Tibial nerve (tissue), 4 donors: ENCODE results near the gene CLIC2. TPM values are rescaled to one million over a fixed set of nuclear protein-coding genes. Genes with fewer than 3 reads are reported as not detected.

Source experiments
- DNase-seq, 2 donors: peaks; one replicate each; pipeline ENCODE4 v3.0.0-alpha.2; 2019; ENCODE audit warnings: low spot score in 2 of 2
- H3K27ac ChIP-seq, 4 donors: fragments of 200-600 bp; sonication (generic) in 3 of 4; one replicate each; pipeline ENCODE4 v1.5.1; 2017 to 2019; ENCODE audit warnings: mild to moderate bottlenecking in 1 of 4
- H3K27me3 ChIP-seq, 2 donors: fragments of 200-600 bp; sonication (generic) in 1 of 2; one replicate each; pipeline versions ENCODE4 v1.5.1 to v1.6.0; 2017 to 2019
- H3K36me3 ChIP-seq, 3 donors: fragments of 200-600 bp; sonication (generic); one replicate each; pipeline ENCODE4 v1.5.1; 2018 to 2019
- H3K4me1 ChIP-seq, 4 donors: fragments of 200-600 bp; sonication (generic) in 3 of 4; one replicate each; pipeline ENCODE4 v1.5.1; 2017 to 2019
- H3K4me3 ChIP-seq, 4 donors: fragments of 200-600 bp; sonication (generic) in 3 of 4; one replicate each; pipeline ENCODE4 v1.5.1; 2017 to 2019; ENCODE audit warnings: mild to moderate bottlenecking in 1 of 4, moderate library complexity in 1 of 4
- H3K9me3 ChIP-seq, 4 donors: fragments of 200-600 bp; sonication (generic) in 3 of 4; one replicate each; pipeline ENCODE4 v1.5.1; 2017 to 2019
- EP300 ChIP-seq, 2 donors: sonication (generic); formaldehyde crosslinking; IDR thresholded peaks; one replicate each; pipeline ENCODE4 v1.6.1; 2017; ENCODE audit warnings: antibody characterized with exemption in 2 of 2, mild to moderate bottlenecking in 1 of 2
- POLR2A ChIP-seq, 2 donors: fragments of 450-650 bp; IDR thresholded peaks; one replicate each; pipeline ENCODE4 v1.6.1; 2017; ENCODE audit warnings: antibody characterized with exemption in 2 of 2, mild to moderate bottlenecking in 2 of 2, moderate library complexity in 2 of 2
- WGBS, 2 donors: methylation state at CpG; one replicate each; pipeline ENCODE4 v1.1.5; 2018; 5-methylcytosine and 5-hydroxymethylcytosine counted together
- small RNA-seq: library from RNA; depleted of rRNA; stranded (forward); fragments of <200 nt; gene quantifications from one replicate; pipeline ENCODE3, GENCODE V24; 2016
- total RNA-seq, 4 donors: library from RNA; depleted of rRNA; stranded (reverse); fragments of >200 nt; gene quantifications; one replicate each; pipeline ENCODE4 v1.1.0, GENCODE V29; 2016
- TF ChIP-seq, protein P1 (sequence below), 5 experiments: fragments of 200-600 bp in 3 of 5; fragments of 450-650 bp in 2 of 5; sonication (generic) in 3 of 5; IDR thresholded peaks; one replicate each; pipeline ENCODE4 v1.5.1; 2016 to 2019; ENCODE audit warnings: antibody characterized with exemption in 5 of 5, mild to moderate bottlenecking in 3 of 5, moderate library complexity in 2 of 5

CLIC2 gene
- total RNA-seq, 4 donors from 2014 or later, result 12.0 to 21.6 (median 18.3) TPM

DNA sequence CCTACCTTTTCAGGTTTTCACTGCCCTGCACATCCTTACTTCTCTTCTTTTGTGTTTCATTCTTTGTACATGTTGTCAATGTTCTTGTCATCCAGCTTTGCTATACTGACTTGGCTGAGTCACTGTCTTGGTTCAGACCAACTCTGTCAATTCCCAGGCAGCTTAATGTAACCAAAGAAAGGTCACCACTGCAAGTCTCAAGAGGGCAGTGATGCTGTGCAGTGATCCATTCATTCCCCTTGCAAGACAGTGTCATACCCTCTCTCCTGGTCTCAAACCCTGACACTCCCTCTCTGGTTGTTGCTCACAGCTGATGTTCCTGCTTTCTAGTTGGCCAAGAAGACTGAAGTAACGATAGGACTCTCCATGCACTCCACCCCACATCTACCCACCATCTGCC, 87.7 kb downstream of the CLIC2 start:
- H3K9me3 ChIP-seq, result no peaks in the 10 kb centered on the region
- H3K36me3 ChIP-seq, result no peaks in the 10 kb centered on the region
- no peak for DNase-seq
- 64 to 83% methylated on average over 1 of the region's 1 CpG for WGBS, 2 donors
- no peaks in the 10 kb centered on the region for H3K4me1 ChIP-seq
- TF ChIP-seq POLR2A (IDR thresholded peaks at IDR 0.05), result no peak
- no peak for TF ChIP-seq EP300 (IDR thresholded peaks at IDR 0.05)
- TF ChIP-seq, protein P1, sequence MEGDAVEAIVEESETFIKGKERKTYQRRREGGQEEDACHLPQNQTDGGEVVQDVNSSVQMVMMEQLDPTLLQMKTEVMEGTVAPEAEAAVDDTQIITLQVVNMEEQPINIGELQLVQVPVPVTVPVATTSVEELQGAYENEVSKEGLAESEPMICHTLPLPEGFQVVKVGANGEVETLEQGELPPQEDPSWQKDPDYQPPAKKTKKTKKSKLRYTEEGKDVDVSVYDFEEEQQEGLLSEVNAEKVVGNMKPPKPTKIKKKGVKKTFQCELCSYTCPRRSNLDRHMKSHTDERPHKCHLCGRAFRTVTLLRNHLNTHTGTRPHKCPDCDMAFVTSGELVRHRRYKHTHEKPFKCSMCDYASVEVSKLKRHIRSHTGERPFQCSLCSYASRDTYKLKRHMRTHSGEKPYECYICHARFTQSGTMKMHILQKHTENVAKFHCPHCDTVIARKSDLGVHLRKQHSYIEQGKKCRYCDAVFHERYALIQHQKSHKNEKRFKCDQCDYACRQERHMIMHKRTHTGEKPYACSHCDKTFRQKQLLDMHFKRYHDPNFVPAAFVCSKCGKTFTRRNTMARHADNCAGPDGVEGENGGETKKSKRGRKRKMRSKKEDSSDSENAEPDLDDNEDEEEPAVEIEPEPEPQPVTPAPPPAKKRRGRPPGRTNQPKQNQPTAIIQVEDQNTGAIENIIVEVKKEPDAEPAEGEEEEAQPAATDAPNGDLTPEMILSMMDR (IDR thresholded peaks at IDR 0.05), result no peak
- no peak overlapping the region for H3K4me3 ChIP-seq
- no peak overlapping the region for H3K27ac ChIP-seq
- no peaks in the 10 kb centered on the region for H3K27me3 ChIP-seq

DNA sequence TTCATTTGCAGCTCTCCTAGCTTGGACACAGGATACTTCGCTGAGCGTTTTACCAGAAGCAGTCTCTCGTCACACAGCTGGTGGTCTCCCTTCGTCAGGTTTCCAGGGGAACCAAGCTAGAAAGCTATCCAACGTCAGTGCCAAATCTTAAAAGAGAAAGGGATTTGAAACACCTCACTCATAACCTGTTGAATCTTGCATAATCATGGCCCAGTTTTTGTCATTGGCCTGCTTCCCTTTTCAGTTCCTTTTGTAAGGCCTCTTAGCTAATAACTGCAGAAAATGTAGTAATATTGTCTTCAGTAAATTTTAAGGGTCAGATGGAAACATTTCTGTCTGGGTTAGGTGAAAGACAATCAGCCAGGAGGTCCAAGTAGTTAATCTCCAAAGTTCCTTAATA, 92.1 kb downstream of the CLIC2 start:
- DNase-seq, result no peak
- Histone ChIP-seq H3K4me3 (no peak overlapping the region), H3K4me1 (no peaks in the 10 kb centered on the region), H3K27me3 (no peaks in the 10 kb centered on the region), H3K36me3 (peaks cover 0 to 10% (median 0%) of the 10 kb centered on the region in 3 donors), H3K27ac (no peak overlapping the region), H3K9me3 (no peaks in the 10 kb centered on the region)
- WGBS, 2 donors, result 66 to 76% methylated on average over 5 of the region's 5 CpGs
- TF ChIP-seq EP300 (IDR thresholded peaks at IDR 0.05), result no peak
- TF ChIP-seq POLR2A (IDR thresholded peaks at IDR 0.05), result no peak
- TF ChIP-seq, protein P1 (IDR thresholded peaks at IDR 0.05), result no peak

DNA sequence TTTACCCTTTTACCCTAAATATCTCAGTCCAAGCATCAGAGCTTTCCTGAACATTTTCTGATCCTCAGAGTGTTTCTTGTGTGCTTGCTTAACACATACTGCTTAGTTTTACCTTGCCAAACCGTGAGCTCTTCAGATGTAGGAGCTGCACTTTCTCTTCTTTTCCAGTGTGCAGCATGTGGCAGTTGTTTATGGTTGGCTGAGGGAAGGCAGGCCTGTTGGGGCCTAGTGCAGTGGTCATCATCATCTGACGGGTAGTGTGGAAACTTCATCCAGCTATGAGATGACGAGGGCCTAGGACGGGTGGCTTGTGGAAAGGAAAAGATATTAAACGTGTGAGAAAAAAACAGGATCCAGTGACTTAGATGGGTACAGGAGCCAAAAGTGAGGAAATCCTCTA, 96.7 kb downstream of the CLIC2 start:
- WGBS, 2 donors, result 81 to 93% methylated on average over 5 of the region's 5 CpGs
- no peaks in the 10 kb centered on the region for H3K4me1 ChIP-seq
- H3K4me3 ChIP-seq, result no peak overlapping the region
- no peak overlapping the region for H3K27ac ChIP-seq
- H3K36me3 ChIP-seq, result peaks cover 0 to 21% (median 0%) of the 10 kb centered on the region in 3 donors
- DNase-seq, result no peak
- H3K27me3 ChIP-seq, result no peaks in the 10 kb centered on the region
- no peak for TF ChIP-seq EP300 (IDR thresholded peaks at IDR 0.05)
- no peak for TF ChIP-seq POLR2A (IDR thresholded peaks at IDR 0.05)
- TF ChIP-seq, protein P1 (IDR thresholded peaks at IDR 0.05), result no peak
- no peaks in the 10 kb centered on the region for H3K9me3 ChIP-seq

DNA sequence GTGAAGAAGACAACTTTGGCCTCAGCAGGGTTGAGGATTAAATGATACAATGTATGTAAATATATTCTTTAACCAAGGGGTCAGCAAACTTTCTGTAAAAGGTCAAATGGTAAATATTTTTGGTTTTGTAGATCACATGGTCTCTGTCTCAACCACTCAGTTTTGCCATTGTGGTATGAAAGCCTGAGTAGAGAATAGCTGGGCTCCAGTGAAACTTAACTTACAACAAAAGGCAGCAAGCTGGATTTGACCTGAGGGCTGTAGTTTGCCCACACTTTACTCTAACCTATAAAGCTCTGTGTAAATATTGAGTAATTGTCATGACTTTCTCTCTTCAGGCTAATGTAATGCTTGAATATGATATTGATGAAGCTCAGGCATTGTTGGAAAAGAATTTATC, 98.5 kb downstream of the CLIC2 start:
- Histone ChIP-seq H3K4me1 (no peaks in the 10 kb centered on the region), H3K27me3 (no peaks in the 10 kb centered on the region), H3K36me3 (peaks cover 0 to 26% (median 0%) of the 10 kb centered on the region in 3 donors), H3K9me3 (no peaks in the 10 kb centered on the region), H3K27ac (no peak overlapping the region), H3K4me3 (no peak overlapping the region)
- TF ChIP-seq POLR2A (IDR thresholded peaks at IDR 0.05) (no peak), EP300 (IDR thresholded peaks at IDR 0.05) (no peak)
- TF ChIP-seq, protein P1 (IDR thresholded peaks at IDR 0.05), result no peak
- no peak for DNase-seq

DNA sequence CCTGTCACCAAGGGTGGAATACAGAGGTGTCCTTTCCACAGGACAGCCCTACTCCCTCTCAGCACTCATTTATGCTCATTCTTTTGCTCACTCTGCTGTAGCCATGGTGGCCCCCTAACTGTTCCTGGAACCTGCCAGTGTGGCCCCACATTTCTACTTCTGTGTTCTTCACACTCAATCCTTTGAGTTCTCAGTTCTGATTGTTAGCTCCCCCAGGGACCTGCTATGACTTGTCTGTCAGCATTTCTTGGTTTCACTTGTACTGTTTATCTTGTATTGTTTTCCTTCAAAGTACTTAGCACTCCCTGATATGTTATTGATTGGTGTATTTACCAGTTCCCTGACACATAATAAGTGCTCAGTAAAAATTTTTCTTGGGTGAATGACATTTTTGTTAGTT, 103.3 kb downstream of the CLIC2 start:
- no peak overlapping the region for H3K4me3 ChIP-seq
- TF ChIP-seq, protein P1 (IDR thresholded peaks at IDR 0.05), result no peak
- TF ChIP-seq EP300 (IDR thresholded peaks at IDR 0.05) (no peak), POLR2A (IDR thresholded peaks at IDR 0.05) (no peak)

More for the DNA sequence above, 103.3 kb downstream of the CLIC2 start:
- Histone ChIP-seq H3K27ac (no peak overlapping the region), H3K9me3 (no peaks in the 10 kb centered on the region), H3K4me1 (no peaks in the 10 kb centered on the region), H3K36me3 (peaks cover 0 to 20% (median 3%) of the 10 kb centered on the region in 3 donors), H3K27me3 (no peaks in the 10 kb centered on the region)
- DNase-seq, result no peak

Small RNA genes within 50 kb of the gene (small RNA-seq; reads per million reads assigned to genes)
- gene AC234781.4, result not detected
- not detected for gene MIR1184-2

Other genes with a start within 250 kb of the CLIC2 start
- 10 to 100 TPM; 23.9 to 35.4 (median 29.6) TPM for gene VBP1, start 118.2 kb downstream of the CLIC2 start, total RNA-seq
- 1 to 10 TPM in 1 of 4 donors, under 1 TPM in 3; 0.22 to 1.8 (median 0.87) TPM for gene RAB39B, start 70.1 kb downstream of the CLIC2 start, total RNA-seq
- gene F8A2, start 47.5 kb upstream of the CLIC2 start, total RNA-seq, result 10 to 100 TPM in 1 of 4 donors, 1 to 10 TPM in 2, not detected in 1; 2.6 to 15.6 (median 3.8) TPM
- 10 to 100 TPM in 3 of 4 donors, 1 to 10 TPM in 1; 3.0 to 20.1 (median 14.5) TPM for gene F8A3, start 124.0 kb upstream of the CLIC2 start, total RNA-seq